ENCODE results near the gene H6PD.
A peak's percentile ranks its signal among the peaks of the same experiment; 100 is the strongest.

GRCh38 chr1:9289090-9289534 is 54.5 kb downstream of the H6PD start:
- no peak for TF ChIP-seq MCM3 (IDR thresholded peaks at IDR 0.05)
- no peak for TF ChIP-seq ZFPM2 (CRISPR knock-in tag; IDR thresholded peaks at IDR 0.05)
- TF ChIP-seq E2F5 (CRISPR knock-in tag; IDR thresholded peaks at IDR 0.05): no peak
- TF ChIP-seq, protein P1, sequence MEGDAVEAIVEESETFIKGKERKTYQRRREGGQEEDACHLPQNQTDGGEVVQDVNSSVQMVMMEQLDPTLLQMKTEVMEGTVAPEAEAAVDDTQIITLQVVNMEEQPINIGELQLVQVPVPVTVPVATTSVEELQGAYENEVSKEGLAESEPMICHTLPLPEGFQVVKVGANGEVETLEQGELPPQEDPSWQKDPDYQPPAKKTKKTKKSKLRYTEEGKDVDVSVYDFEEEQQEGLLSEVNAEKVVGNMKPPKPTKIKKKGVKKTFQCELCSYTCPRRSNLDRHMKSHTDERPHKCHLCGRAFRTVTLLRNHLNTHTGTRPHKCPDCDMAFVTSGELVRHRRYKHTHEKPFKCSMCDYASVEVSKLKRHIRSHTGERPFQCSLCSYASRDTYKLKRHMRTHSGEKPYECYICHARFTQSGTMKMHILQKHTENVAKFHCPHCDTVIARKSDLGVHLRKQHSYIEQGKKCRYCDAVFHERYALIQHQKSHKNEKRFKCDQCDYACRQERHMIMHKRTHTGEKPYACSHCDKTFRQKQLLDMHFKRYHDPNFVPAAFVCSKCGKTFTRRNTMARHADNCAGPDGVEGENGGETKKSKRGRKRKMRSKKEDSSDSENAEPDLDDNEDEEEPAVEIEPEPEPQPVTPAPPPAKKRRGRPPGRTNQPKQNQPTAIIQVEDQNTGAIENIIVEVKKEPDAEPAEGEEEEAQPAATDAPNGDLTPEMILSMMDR (IDR thresholded peaks at IDR 0.05 in 2 of 3, conservative IDR thresholded peaks at IDR 0.05 in 1 of 3; ENCODE audit: insufficient read depth in 2 of 3, low read depth in 1 of 3, low read length in 3 of 3): peak; percentile 88 to 99 (median 96)
- peak; percentile 93 for TF ChIP-seq ARID2 (IDR thresholded peaks at IDR 0.05)
- no peak for TF ChIP-seq POLR2AphosphoS5 (IDR thresholded peaks at IDR 0.05; ENCODE audit: control insufficient read depth, insufficient read depth, low read depth, low read length)
- no peak for TF ChIP-seq MTF1 (CRISPR knock-in tag; IDR thresholded peaks at IDR 0.05; ENCODE audit: borderline replicate concordance)
